Sigmoid colon (tissue), 4 donors: ENCODE data around the gene GTF3C2.

Experiments
- CTCF ChIP-seq, 4 experiments: fragments of 450-650 bp in 3 of 4; fragments of 200-600 bp in 1 of 4; IDR thresholded peaks; one replicate each; pipeline ENCODE4 v1.5.1; 2016 to 2019; ENCODE audit warnings: antibody characterized with exemption in 4 of 4, mild to moderate bottlenecking in 3 of 4, moderate library complexity in 2 of 4
- EP300 ChIP-seq, 4 donors: sonication (generic); formaldehyde crosslinking; IDR thresholded peaks; one replicate each; pipeline ENCODE4 v1.6.1; 2017; ENCODE audit warnings: antibody characterized with exemption in 4 of 4
- POLR2A ChIP-seq, 2 donors: fragments of 450-650 bp; IDR thresholded peaks; one replicate each; pipeline ENCODE4 v1.6.1; 2016; ENCODE audit warnings: antibody characterized with exemption in 2 of 2, mild to moderate bottlenecking in 2 of 2, moderate library complexity in 2 of 2

- TF ChIP-seq CTCF (IDR thresholded peaks at IDR 0.05) (no peak), POLR2A (IDR thresholded peaks at IDR 0.05) (no peak), EP300 (IDR thresholded peaks at IDR 0.05) (no peak)
Observed at GRCh38 chr2:27322301-27322765, 34.2 kb downstream of the GTF3C2 start.
